ENCODE measurements around the gene UCN2. TPM values are rescaled to one million over a fixed set of nuclear protein-coding genes. Genes with fewer than 3 reads are reported as not detected.

Gene UCN2
- total RNA-seq, 2 donors from 2014 or later, result not detected

DNA sequence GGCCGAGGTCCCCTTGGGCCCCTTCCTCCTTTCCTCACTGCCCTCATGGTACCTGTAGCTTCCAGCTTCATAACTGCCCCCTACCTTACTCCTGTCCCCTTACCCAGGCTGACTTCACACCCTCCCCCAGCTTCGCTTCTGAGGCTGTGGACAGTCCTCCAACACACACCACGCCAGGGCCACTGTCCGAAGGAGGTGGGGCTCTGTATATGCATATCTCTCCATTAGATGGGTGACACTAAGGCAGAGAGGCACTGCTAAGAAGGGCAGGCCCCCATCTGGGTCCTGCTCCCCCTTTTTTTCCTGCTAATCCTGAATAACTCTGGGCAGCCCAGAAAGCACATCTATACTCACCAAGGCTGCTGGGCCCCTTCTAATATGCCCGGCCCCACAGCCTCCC, 32.6 kb upstream of the UCN2 start:
- peaks cover 0 to 2% of the 10 kb centered on the region in 2 donors for H3K36me3 Mint-ChIP-seq (ENCODE audit: insufficient read depth in 2 of 2)
- peaks cover 25% of the 10 kb centered on the region for H3K27me3 Mint-ChIP-seq (ENCODE audit: low read depth)
- no peaks in the 10 kb centered on the region for H3K9me3 Mint-ChIP-seq
- peak overlapping the region in 1 of 2 donors; percentile 13 for H3K4me3 Mint-ChIP-seq
- no peak for ATAC-seq (replicated peaks in 1 of 2)
- no peak for DNase-seq
- no peaks in the 10 kb centered on the region for H3K4me1 Mint-ChIP-seq (ENCODE audit: low read depth)
- H3K27ac Mint-ChIP-seq, result no peak overlapping the region

DNA sequence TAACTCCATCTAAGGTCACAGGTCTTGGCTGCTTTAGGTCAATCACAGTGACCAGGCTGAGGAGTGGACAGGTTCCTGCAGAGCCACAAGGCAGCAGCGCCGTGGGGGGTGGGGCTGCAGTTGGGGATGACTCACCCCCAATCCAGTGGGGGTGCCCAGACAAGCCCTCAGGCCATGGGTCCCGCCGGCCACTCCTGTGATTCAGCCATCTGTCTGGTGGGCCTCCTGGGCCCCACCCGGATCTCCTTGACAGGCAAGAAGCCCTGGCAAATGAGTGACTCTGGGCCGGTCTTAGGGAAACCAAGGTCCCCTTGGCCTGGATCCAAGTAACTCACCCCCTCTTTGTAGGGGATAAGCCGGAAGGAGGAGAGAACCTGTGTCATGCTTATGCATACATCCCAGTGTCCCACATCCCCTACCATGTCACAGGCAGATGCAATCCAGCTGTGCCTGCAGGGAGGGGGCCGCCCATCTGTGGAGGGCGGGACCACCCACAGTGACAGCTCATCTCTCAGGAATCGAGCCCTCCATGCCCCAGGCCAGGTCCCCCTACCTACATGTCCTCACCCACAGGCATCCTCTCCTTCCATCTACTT, 32.0 kb upstream of the UCN2 start:
- H3K4me1 Mint-ChIP-seq (ENCODE audit: low read depth), result no peaks in the 10 kb centered on the region
- H3K4me3 Mint-ChIP-seq, result peak overlapping the region in 1 of 2 donors; percentile 15
- no peak overlapping the region for H3K27ac Mint-ChIP-seq
- peak in 1 of 2 donors; percentile 11 for ATAC-seq (replicated peaks in 1 of 2)
- no peaks in the 10 kb centered on the region for H3K36me3 Mint-ChIP-seq (ENCODE audit: insufficient read depth in 2 of 2)
- peaks cover 30% of the 10 kb centered on the region for H3K27me3 Mint-ChIP-seq (ENCODE audit: low read depth)
- no peaks in the 10 kb centered on the region for H3K9me3 Mint-ChIP-seq
- peak in 1 of 2 donors; percentile 33 for DNase-seq

DNA sequence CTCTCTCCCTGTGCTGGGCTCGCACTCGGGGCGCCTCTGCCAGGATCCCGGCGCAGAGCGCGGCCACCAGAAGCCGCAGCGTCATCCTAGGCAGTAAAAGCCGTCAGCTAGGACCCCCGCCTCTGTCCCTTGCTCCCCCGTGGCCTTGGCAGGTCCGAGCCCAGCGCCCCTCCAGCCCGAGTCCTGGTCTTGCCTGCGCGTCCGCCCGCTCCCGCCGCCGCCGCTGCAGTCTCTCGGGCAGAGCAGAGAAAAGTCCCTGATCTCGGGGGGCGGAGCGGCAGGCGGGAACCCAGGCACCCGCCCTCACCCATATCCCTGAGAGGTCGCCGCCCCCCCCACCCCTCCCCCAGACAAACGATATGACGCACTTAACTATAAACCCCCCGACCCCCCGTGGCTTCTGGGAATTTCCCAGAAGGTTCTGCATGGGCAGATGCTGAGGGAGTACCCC, 31.5 kb upstream of the UCN2 start, which contains the start of gene COL7A1:
Gene COL7A1 (minus strand): TSS at position 255 of the 451 bp plus-strand sequence. CDS start 170 bp downstream, at position 85.
- H3K4me3 Mint-ChIP-seq, result peak within 1 kb of the TSS; percentile 42 to 72
- peaks cover 34% of the 10 kb centered on the region for H3K27me3 Mint-ChIP-seq (ENCODE audit: low read depth)
- ATAC-seq (replicated peaks in 1 of 2) (peak; percentile 19 to 24), DNase-seq (peak in 1 of 2 donors; percentile 26)
- H3K36me3 Mint-ChIP-seq (ENCODE audit: insufficient read depth in 2 of 2), result no peaks in the 10 kb centered on the region
- no peaks in the 10 kb centered on the region for H3K4me1 Mint-ChIP-seq (ENCODE audit: low read depth)
- no peak within 1 kb of the TSS for H3K27ac Mint-ChIP-seq
- H3K9me3 Mint-ChIP-seq, result no peaks in the 10 kb centered on the region

- Mint-ChIP-seq H3K36me3 (ENCODE audit: insufficient read depth in 2 of 2) (no peaks in the 10 kb centered on the region), H3K27ac (no peak overlapping the region), H3K27me3 (ENCODE audit: low read depth) (peaks cover 40% of the 10 kb centered on the region), H3K9me3 (no peaks in the 10 kb centered on the region), H3K4me3 (peak overlapping the region; percentile 42 to 72), H3K4me1 (ENCODE audit: low read depth) (no peaks in the 10 kb centered on the region)
- DNase-seq, result no peak
- ATAC-seq (replicated peaks in 1 of 2), result peak in 1 of 2 donors; percentile 8
Observed at GRCh38 chr3:48594417-48595049, 31.0 kb upstream of the UCN2 start.

DNA sequence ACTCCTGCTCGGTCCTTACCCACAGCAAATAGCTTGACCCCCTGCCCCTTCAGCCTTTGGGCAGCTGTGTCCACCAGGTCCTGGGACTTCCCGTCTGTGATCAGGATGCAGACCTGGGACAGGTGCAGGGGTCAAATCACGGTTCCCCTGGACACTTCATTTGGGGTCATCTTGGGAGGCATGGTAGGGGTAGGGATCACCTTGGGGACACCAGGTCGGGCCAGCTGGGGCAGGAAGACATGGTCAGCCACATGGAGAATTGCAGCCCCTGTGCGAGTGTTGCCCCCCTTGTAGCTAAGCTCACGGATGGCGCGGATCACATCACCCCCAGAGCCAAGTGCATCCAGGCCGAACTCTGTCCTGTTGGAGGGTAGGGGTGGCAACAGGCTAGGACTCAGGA, 29.8 kb upstream of the UCN2 start:
- Mint-ChIP-seq H3K4me1 (ENCODE audit: low read depth) (no peaks in the 10 kb centered on the region), H3K9me3 (no peaks in the 10 kb centered on the region), H3K27me3 (ENCODE audit: low read depth) (peaks cover 51% of the 10 kb centered on the region), H3K27ac (no peak overlapping the region), H3K36me3 (ENCODE audit: insufficient read depth in 2 of 2) (no peaks in the 10 kb centered on the region), H3K4me3 (no peak overlapping the region)
- DNase-seq (no peak), ATAC-seq (replicated peaks in 1 of 2) (no peak)

- H3K36me3 Mint-ChIP-seq (ENCODE audit: insufficient read depth in 2 of 2), result no peaks in the 10 kb centered on the region
- no peak overlapping the region for H3K4me3 Mint-ChIP-seq
- H3K27ac Mint-ChIP-seq, result no peak overlapping the region
Observed at GRCh38 chr3:48592519-48593087, 29.0 kb upstream of the UCN2 start.

GRCh38 chr3:48591886-48592518, 28.4 kb upstream of the UCN2 start:
- H3K4me1 Mint-ChIP-seq (ENCODE audit: low read depth), result no peaks in the 10 kb centered on the region
- H3K9me3 Mint-ChIP-seq, result no peaks in the 10 kb centered on the region
- H3K27me3 Mint-ChIP-seq (ENCODE audit: low read depth), result peaks cover 60% of the 10 kb centered on the region
- no peaks in the 10 kb centered on the region for H3K36me3 Mint-ChIP-seq (ENCODE audit: insufficient read depth in 2 of 2)
- ATAC-seq (replicated peaks in 1 of 2) (no peak), DNase-seq (no peak)
- no peak overlapping the region for H3K4me3 Mint-ChIP-seq
- no peak overlapping the region for H3K27ac Mint-ChIP-seq

More at GRCh38 chr3:48592519-48593087, 29.0 kb upstream of the UCN2 start:
- Mint-ChIP-seq H3K27me3 (ENCODE audit: low read depth) (peaks cover 55% of the 10 kb centered on the region), H3K4me1 (ENCODE audit: low read depth) (no peaks in the 10 kb centered on the region), H3K9me3 (no peaks in the 10 kb centered on the region)
- ATAC-seq (replicated peaks in 1 of 2) (no peak), DNase-seq (no peak)

GRCh38 chr3:48591436-48591835, 27.9 kb upstream of the UCN2 start:
- H3K27me3 Mint-ChIP-seq (ENCODE audit: low read depth), result peaks cover 61% of the 10 kb centered on the region
- no peaks in the 10 kb centered on the region for H3K4me1 Mint-ChIP-seq (ENCODE audit: low read depth)
- no peak overlapping the region for H3K4me3 Mint-ChIP-seq
- H3K27ac Mint-ChIP-seq, result no peak overlapping the region
- ATAC-seq (replicated peaks in 1 of 2), result no peak
- no peaks in the 10 kb centered on the region for H3K36me3 Mint-ChIP-seq (ENCODE audit: insufficient read depth in 2 of 2)
- DNase-seq, result no peak
- no peaks in the 10 kb centered on the region for H3K9me3 Mint-ChIP-seq

GRCh38 chr3:48588230-48588629, 24.6 kb upstream of the UCN2 start:
- Mint-ChIP-seq H3K36me3 (ENCODE audit: insufficient read depth in 2 of 2) (no peaks in the 10 kb centered on the region), H3K27me3 (ENCODE audit: low read depth) (peaks cover 40% of the 10 kb centered on the region)

GRCh38 chr3:48587686-48588085, 24.1 kb upstream of the UCN2 start:
- Mint-ChIP-seq H3K4me3 (no peak overlapping the region), H3K27me3 (ENCODE audit: low read depth) (peaks cover 39% of the 10 kb centered on the region), H3K36me3 (ENCODE audit: insufficient read depth in 2 of 2) (no peaks in the 10 kb centered on the region), H3K4me1 (ENCODE audit: low read depth) (no peaks in the 10 kb centered on the region), H3K9me3 (no peaks in the 10 kb centered on the region), H3K27ac (no peak overlapping the region)
- DNase-seq, result no peak
- no peak for ATAC-seq (replicated peaks in 1 of 2)

More at GRCh38 chr3:48588230-48588629, 24.6 kb upstream of the UCN2 start:
- DNase-seq (no peak), ATAC-seq (replicated peaks in 1 of 2) (no peak)
- no peaks in the 10 kb centered on the region for H3K4me1 Mint-ChIP-seq (ENCODE audit: low read depth)
- no peak overlapping the region for H3K27ac Mint-ChIP-seq
- H3K4me3 Mint-ChIP-seq, result no peak overlapping the region
- H3K9me3 Mint-ChIP-seq, result no peaks in the 10 kb centered on the region

- Mint-ChIP-seq H3K27me3 (ENCODE audit: low read depth) (peaks cover 28% of the 10 kb centered on the region), H3K4me1 (ENCODE audit: low read depth) (no peaks in the 10 kb centered on the region), H3K9me3 (no peaks in the 10 kb centered on the region), H3K36me3 (ENCODE audit: insufficient read depth in 2 of 2) (no peaks in the 10 kb centered on the region), H3K27ac (no peak overlapping the region), H3K4me3 (no peak overlapping the region)
- ATAC-seq (replicated peaks in 1 of 2) (no peak), DNase-seq (no peak)
Observed at GRCh38 chr3:48585411-48585810, 21.8 kb upstream of the UCN2 start.

DNA sequence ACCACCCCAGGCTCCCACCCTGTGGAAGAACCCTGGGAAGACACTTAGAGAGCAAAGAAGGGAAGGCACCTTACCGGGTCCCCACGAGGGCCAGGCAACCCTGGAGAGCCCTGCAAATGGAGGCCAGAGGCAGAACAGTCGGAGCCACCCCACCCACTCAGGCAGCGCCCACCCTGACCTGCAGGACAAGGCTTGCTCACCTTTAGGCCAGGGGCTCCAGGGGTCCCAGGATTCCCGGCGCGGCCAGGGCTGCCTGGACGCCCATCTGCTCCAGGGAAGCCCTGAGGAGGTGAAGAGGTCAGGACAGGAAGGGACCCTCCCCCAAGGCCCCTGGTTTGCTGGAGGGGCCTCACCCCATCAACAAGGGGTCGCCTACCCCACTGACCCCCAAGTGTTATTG, 21.3 kb upstream of the UCN2 start:
- H3K4me3 Mint-ChIP-seq, result no peak overlapping the region
- peaks cover 23% of the 10 kb centered on the region for H3K27me3 Mint-ChIP-seq (ENCODE audit: low read depth)
- no peaks in the 10 kb centered on the region for H3K9me3 Mint-ChIP-seq
- no peaks in the 10 kb centered on the region for H3K36me3 Mint-ChIP-seq (ENCODE audit: insufficient read depth in 2 of 2)
- ATAC-seq (replicated peaks in 1 of 2) (no peak), DNase-seq (no peak)
- H3K4me1 Mint-ChIP-seq (ENCODE audit: low read depth), result no peaks in the 10 kb centered on the region
- H3K27ac Mint-ChIP-seq, result no peak overlapping the region
